Endothelial cell of umbilical vein (primary cell): Measurements from ENCODE around the gene LRRC23. TPM values are rescaled to one million over a fixed set of nuclear protein-coding genes. Genes with fewer than 3 reads are reported as not detected.

Source experiments
- BruUV-seq: library from RNA; stranded (reverse); fragments of 400-500 nt; replicated peaks from 2 replicates; lab custom pipeline; 2021; lab: Mats Ljungman, UMichigan
- CTCF ChIA-PET: fragments of 300-600, 350-600 bp; sonication (Branson Sonifier 250); formaldehyde crosslinking; loops from one replicate; lab custom pipeline; 2021; ENCODE audit warnings: antibody characterized with exemption, inconsistent platforms; lab: Charles Lee
- POLR2A ChIA-PET: fragments of 300-600, 350-600 bp; sonication (Branson Sonifier 250); formaldehyde crosslinking; loops from one replicate; lab custom pipeline; 2021; ENCODE audit warnings: antibody characterized with exemption, inconsistent platforms; lab: Charles Lee
- DNase-seq: peaks from one replicate; pipeline ENCODE4 v3.0.0-alpha.2; 2011; ENCODE audit warnings: low read depth, low spot score
- FAIRE-seq: peaks from 2 replicates; lab custom pipeline; 2011; peaks lifted over from hg19 to GRCh38; lab: Jason Lieb, UNC
- H2AFZ ChIP-seq: 2 replicates; pipeline ENCODE4 v1.6.0; 2012; ENCODE audit warnings: low read depth, low read length, control low read depth, inconsistent platforms
- H3K27ac ChIP-seq: 2 replicates; pipeline ENCODE4 v1.5.1; 2011; ENCODE audit warnings: low read depth, mild to moderate bottlenecking, control low read depth, low read length, moderate library complexity; ENCODE audit not compliant: insufficient read depth
- H3K27me3 ChIP-seq, 2 experiments: 2 replicates each; pipeline versions ENCODE4 v1.6.0 to v1.6.1; 2011; ENCODE audit warnings: low read length in 2 of 2, mixed read lengths in 1 of 2; ENCODE audit not compliant: control insufficient read depth in 2 of 2, insufficient read depth in 2 of 2
- H3K36me3 ChIP-seq, 2 experiments: 2 replicates in 1 of 2; 3 replicates in 1 of 2; pipeline ENCODE4 v1.5.1; 2011; ENCODE audit warnings: low read length in 2 of 2, mild to moderate bottlenecking in 1 of 2, moderate library complexity in 1 of 2; ENCODE audit not compliant: control insufficient read depth in 2 of 2, insufficient read depth in 2 of 2; ENCODE audit errors: extremely low read depth in 1 of 2
- H3K4me1 ChIP-seq: 3 replicates; pipeline ENCODE4 v1.5.1; 2011; ENCODE audit warnings: mild to moderate bottlenecking, low read length; ENCODE audit not compliant: control insufficient read depth, insufficient read depth; ENCODE audit errors: extremely low read depth
- H3K4me2 ChIP-seq: 2 replicates; pipeline ENCODE4 v1.6.1; 2011; ENCODE audit warnings: low read length, control low read depth, mixed read lengths; ENCODE audit not compliant: insufficient read depth
- H3K4me3 ChIP-seq, 3 experiments: fragments of 200-600 bp in 1 of 3; sonication (generic), shearing (Covaris generic) in 1 of 3; replicated peaks in 1 of 3; 2 replicates each; pipeline ENCODE4 v1.5.1; 2011 to 2016; ENCODE audit warnings: control low read depth in 3 of 3, low read length in 3 of 3, mild to moderate bottlenecking in 2 of 3, inconsistent platforms in 1 of 3, low read depth in 1 of 3, moderate library complexity in 1 of 3; ENCODE audit not compliant: insufficient read depth in 1 of 3
- H3K79me2 ChIP-seq: 2 replicates; pipeline ENCODE4 v1.6.0; 2012; ENCODE audit warnings: low read length, inconsistent platforms; ENCODE audit not compliant: control insufficient read depth, insufficient read depth
- H3K9ac ChIP-seq: replicated peaks from 2 replicates; pipeline ENCODE3; 2011; ENCODE audit warnings: low read length, control low read depth; ENCODE audit not compliant: insufficient read depth; ENCODE audit errors: extremely low read depth
- H3K9me1 ChIP-seq: replicated peaks from 3 replicates; pipeline ENCODE4 v1.6.0; 2011; ENCODE audit warnings: mild to moderate bottlenecking, low read length; ENCODE audit not compliant: control insufficient read depth, insufficient read depth; ENCODE audit errors: extremely low read depth
- H3K9me3 ChIP-seq: replicated peaks from 2 replicates; pipeline ENCODE4 v1.5.1; 2012; ENCODE audit warnings: low read length, inconsistent platforms; ENCODE audit not compliant: control insufficient read depth, insufficient read depth
- H4K20me1 ChIP-seq: replicated peaks from 2 replicates; pipeline ENCODE3; 2011; ENCODE audit warnings: mild to moderate bottlenecking, low read length; ENCODE audit not compliant: control insufficient read depth, insufficient read depth; ENCODE audit errors: extremely low read depth
- EZH2 ChIP-seq: IDR thresholded peaks from 2 replicates; pipeline ENCODE4 v1.6.1; 2012; ENCODE audit warnings: borderline replicate concordance, low read depth, mild to moderate bottlenecking, moderate library complexity, low read length, inconsistent platforms; ENCODE audit not compliant: severe bottlenecking
- FOS ChIP-seq: IDR thresholded peaks from 2 replicates; pipeline ENCODE4 v1.6.1; 2011; ENCODE audit warnings: mild to moderate bottlenecking, low read length, moderate library complexity, borderline replicate concordance; ENCODE audit not compliant: insufficient read depth
- GATA2 ChIP-seq: IDR thresholded peaks from 2 replicates; pipeline ENCODE4 v1.7.0; 2011; ENCODE audit warnings: low read depth, mild to moderate bottlenecking, moderate library complexity, mixed read lengths, low read length; ENCODE audit not compliant: insufficient read length, insufficient read depth
- JUN ChIP-seq: IDR thresholded peaks from 2 replicates; pipeline ENCODE4 v1.6.1; 2011; ENCODE audit warnings: borderline replicate concordance, low read depth; ENCODE audit not compliant: insufficient read length, insufficient read depth
- MYC ChIP-seq: IDR thresholded peaks from one replicate; pipeline ENCODE4 v1.6.1; 2011; ENCODE audit warnings: mild to moderate bottlenecking, low read depth, low read length
- POLR2A ChIP-seq: IDR thresholded peaks from 2 replicates; pipeline ENCODE4 v1.6.1; 2012; ENCODE audit warnings: low read depth, mild to moderate bottlenecking, control low read depth, low read length
- POLR2AphosphoS5 ChIP-seq: IDR thresholded peaks from 2 replicates; pipeline ENCODE4 v1.6.1; 2012; ENCODE audit warnings: low read depth, mild to moderate bottlenecking, control low read depth, low read length, moderate library complexity; ENCODE audit not compliant: insufficient read depth
- dilution Hi-C: fragments of 300-500 bp; cut with MboI; formaldehyde crosslinking; loops from one replicate; pipeline ENCODE4 v1.15.0; 2019; ENCODE audit warnings: low sequenced_read_pairs; ENCODE audit not compliant: extremely low pct_ligation_motif_present
- intact Hi-C: fragments of 100-400 bp; cut with micrococcal nuclease; formaldehyde crosslinking; loops from one replicate; pipeline ENCODE4 v1.10.0; 2022
- polyA plus RNA-seq, 4 experiments: library from polyadenylated mRNA; depleted of rRNA in 3 of 4; stranded (reverse) in 3 of 4; unstranded in 1 of 4; fragments of >200 nt; gene quantifications; 2 replicates each; pipeline versions ENCODE4 v1.2.1 to v1.2.3, GENCODE V29; 2011 to 2012; ENCODE audit warnings: missing spikeins in 1 of 4
- total RNA-seq: library from RNA; stranded (reverse); gene quantifications from 2 replicates; pipeline ENCODE4 v1.2.3, GENCODE V29; 2021
- TF ChIP-seq, protein P1 (sequence below): IDR thresholded peaks from 2 replicates; pipeline ENCODE4 v1.6.1; 2011; ENCODE audit not compliant: insufficient read depth, insufficient read length
- TF ChIP-seq, protein P2 (sequence below), 2 donors: IDR thresholded peaks; 1 replicate in 1 of 2; 2 replicates in 1 of 2; pipeline ENCODE4 v1.5.1; 2011; ENCODE audit warnings: low read length in 2 of 2, mild to moderate bottlenecking in 2 of 2, moderate library complexity in 2 of 2, control low read depth in 1 of 2, inconsistent platforms in 1 of 2, low read depth in 1 of 2; ENCODE audit not compliant: insufficient read depth in 1 of 2; ENCODE audit errors: extremely low read depth in 1 of 2

The LRRC23 gene
- total and polyA plus RNA-seq, 2 donors (not counting 3 experiments of a cell fraction or from before 2014, with no cell fraction given) = 3.1 to 3.5 TPM

DNA sequence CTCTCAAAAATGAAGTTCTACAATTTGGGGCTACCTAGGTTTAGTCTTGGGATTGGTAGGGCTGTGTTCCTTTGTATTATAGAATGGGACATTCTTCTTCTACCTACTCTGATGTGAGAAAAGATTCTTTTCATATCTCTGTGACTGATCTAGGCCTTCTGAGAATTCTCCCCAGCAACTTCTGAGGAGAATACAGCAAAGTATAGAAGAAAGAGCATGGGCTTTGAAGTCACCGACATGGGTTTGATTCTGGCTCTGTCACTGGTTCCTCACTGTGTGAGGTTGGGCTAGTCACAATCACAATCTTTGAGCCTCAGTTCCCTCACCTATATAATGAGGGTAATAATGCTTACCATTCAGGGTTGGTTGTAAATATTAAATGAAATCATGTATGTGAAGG is 28.1 kb downstream of the LRRC23 start:
- peaks cover 51% of the 10 kb centered on the region for H3K79me2 ChIP-seq

More for the DNA sequence above, 28.1 kb downstream of the LRRC23 start:
- Histone ChIP-seq H3K4me2 (no peak overlapping the region), H3K9ac (no peak overlapping the region), H3K36me3 (peaks cover 5 to 20% of the 10 kb centered on the region in 2 experiments), H4K20me1 (peaks cover 8% of the 10 kb centered on the region), H3K27ac (no peak overlapping the region), H3K27me3 (no peaks in the 10 kb centered on the region), H2AFZ (no peak overlapping the region), H3K9me1 (no peaks in the 10 kb centered on the region), H3K4me1 (peaks cover 38% of the 10 kb centered on the region), H3K9me3 (no peaks in the 10 kb centered on the region), H3K4me3 (no peak overlapping the region)
- ChIA-PET POLR2A (no interaction called here), CTCF (interaction anchor here (1.0 to 3.0 kb wide), 5 partner anchors 8 to 64 kb away, joined by 3 to 23 read pairs (median 4); no protein-coding TSS in a partner anchor)
- dilution Hi-C loops (no loop called here), intact Hi-C loops (no loop called here)
- no TSS peak for BruUV-seq
- no peak for TF ChIP-seq JUN
- TF ChIP-seq POLR2A = no peak
- no peak for TF ChIP-seq POLR2AphosphoS5
- no peak for TF ChIP-seq MYC
- TF ChIP-seq EZH2 = no peak
- TF ChIP-seq, protein P1, sequence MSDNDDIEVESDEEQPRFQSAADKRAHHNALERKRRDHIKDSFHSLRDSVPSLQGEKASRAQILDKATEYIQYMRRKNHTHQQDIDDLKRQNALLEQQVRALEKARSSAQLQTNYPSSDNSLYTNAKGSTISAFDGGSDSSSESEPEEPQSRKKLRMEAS = no peak
- no peak for TF ChIP-seq FOS
- TF ChIP-seq GATA2 = no peak
- TF ChIP-seq, protein P2, sequence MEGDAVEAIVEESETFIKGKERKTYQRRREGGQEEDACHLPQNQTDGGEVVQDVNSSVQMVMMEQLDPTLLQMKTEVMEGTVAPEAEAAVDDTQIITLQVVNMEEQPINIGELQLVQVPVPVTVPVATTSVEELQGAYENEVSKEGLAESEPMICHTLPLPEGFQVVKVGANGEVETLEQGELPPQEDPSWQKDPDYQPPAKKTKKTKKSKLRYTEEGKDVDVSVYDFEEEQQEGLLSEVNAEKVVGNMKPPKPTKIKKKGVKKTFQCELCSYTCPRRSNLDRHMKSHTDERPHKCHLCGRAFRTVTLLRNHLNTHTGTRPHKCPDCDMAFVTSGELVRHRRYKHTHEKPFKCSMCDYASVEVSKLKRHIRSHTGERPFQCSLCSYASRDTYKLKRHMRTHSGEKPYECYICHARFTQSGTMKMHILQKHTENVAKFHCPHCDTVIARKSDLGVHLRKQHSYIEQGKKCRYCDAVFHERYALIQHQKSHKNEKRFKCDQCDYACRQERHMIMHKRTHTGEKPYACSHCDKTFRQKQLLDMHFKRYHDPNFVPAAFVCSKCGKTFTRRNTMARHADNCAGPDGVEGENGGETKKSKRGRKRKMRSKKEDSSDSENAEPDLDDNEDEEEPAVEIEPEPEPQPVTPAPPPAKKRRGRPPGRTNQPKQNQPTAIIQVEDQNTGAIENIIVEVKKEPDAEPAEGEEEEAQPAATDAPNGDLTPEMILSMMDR (IDR thresholded peaks at IDR 0.05; ENCODE audit: extremely low read depth in 1 of 2, insufficient read depth in 1 of 2, low read depth in 1 of 2, low read length in 2 of 2) = no peak
- DNase-seq (no peak), FAIRE-seq (no peak)
